NT2/D1 (cell line): ENCODE data around the gene DNAI2.

Experiments
- SUZ12 ChIP-seq: IDR thresholded peaks from 2 replicates; pipeline ENCODE4 v1.6.1; 2011; ENCODE audit not compliant: insufficient read length, insufficient read depth; ENCODE audit errors: extremely low read depth
- ZNF274 ChIP-seq: IDR thresholded peaks from 2 replicates; pipeline ENCODE4 v1.6.1; 2011; ENCODE audit warnings: mild to moderate bottlenecking, low read depth, low read length

DNA sequence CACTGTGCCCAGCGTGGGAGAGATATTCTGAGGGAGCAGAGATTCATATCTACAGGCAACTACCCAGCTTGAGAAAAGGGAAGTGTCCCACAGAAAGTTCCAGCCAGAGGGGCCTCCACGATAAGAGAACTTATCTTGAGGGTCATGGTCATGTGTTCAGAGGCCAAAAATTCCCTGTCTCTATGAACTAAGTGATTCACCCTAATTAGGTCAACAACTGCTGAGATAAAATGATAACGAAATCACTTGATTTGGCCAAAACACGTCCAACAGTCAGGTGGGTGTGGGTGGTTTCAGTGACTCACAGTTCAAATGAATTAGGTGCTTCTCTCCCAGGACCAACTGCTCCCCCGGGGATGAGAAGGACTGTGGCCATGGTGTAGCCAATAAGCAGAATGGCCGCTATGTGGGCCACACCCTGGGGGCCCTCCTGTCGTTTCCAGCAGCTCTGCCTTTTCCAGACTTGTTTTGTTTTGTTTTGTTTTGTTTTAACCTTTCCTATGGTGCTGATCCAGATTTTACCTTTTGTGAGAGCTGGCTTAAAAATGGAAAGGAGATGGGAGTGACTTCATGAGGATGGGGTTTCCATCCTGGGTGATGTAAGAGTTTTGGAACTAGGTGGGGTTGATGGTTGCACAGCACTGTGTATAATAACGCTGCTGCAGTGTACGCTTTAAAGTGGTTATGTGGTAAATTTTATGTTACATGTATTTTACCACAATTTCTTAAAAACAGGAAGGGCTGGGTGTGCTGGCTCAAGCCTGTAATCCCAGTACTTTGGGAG is 8.7 kb downstream of the DNAI2 start:
- TF ChIP-seq ZNF274 (no peak), SUZ12 (no peak)
